IMR-90 (cell line): ENCODE data around the gene TMEM128. TPM values are rescaled to one million over a fixed set of nuclear protein-coding genes. Genes with fewer than 3 reads are reported as not detected.

Experiments
- ATAC-seq: fragments of 200-7000 bp; cut with Tn5 transposase; 2 replicates; pipeline ENCODE4 v1.9.1; 2020; ENCODE audit warnings: low read depth, mild to moderate bottlenecking, moderate library complexity
- BruUV-seq: library from RNA; stranded (reverse); fragments of 400-500 nt; replicated peaks from 2 replicates; lab custom pipeline; 2021; lab: Mats Ljungman, UMichigan
- CTCF ChIA-PET: fragments of 300-600 bp; formaldehyde crosslinking; extraction: SDS; loops from one replicate; lab custom pipeline; 2021; ENCODE audit warnings: antibody characterized with exemption; lab: Yijun Ruan, JAX
- POLR2A ChIA-PET: fragments of 300-600 bp; sonication (Branson Sonifier 250); formaldehyde crosslinking; loops from one replicate; lab custom pipeline; 2022; ENCODE audit warnings: antibody characterized with exemption; ENCODE audit not compliant: unreplicated experiment; lab: Charles Lee
- DNase-seq: peaks from one replicate; pipeline ENCODE4 v3.0.0; 2013
- H2AFZ ChIP-seq: replicated peaks from 2 replicates; pipeline ENCODE3; 2013; ENCODE audit warnings: low read length, mild to moderate bottlenecking; ENCODE audit not compliant: poor library complexity
- H2AK5ac ChIP-seq: 2 replicates; pipeline ENCODE4 v1.6.1; 2013; ENCODE audit warnings: low read depth, low read length, inconsistent platforms
- H2AK9ac ChIP-seq: replicated peaks from 2 replicates; pipeline ENCODE3; 2013; ENCODE audit warnings: mild to moderate bottlenecking, low read depth, low read length, moderate library complexity; ENCODE audit not compliant: poor library complexity
- H2BK120ac ChIP-seq: 2 replicates; pipeline ENCODE4 v1.6.1; 2013; ENCODE audit warnings: low read depth, low read length, inconsistent platforms
- H2BK15ac ChIP-seq: 3 replicates; pipeline ENCODE4 v1.6.1; 2013; ENCODE audit warnings: low read depth, low read length, inconsistent platforms
- H2BK20ac ChIP-seq: 2 replicates; pipeline ENCODE4 v1.6.1; 2013; ENCODE audit warnings: low read depth, mild to moderate bottlenecking, inconsistent platforms, low read length, moderate library complexity
- H2BK5ac ChIP-seq: 2 replicates; pipeline ENCODE4 v1.6.1; 2013; ENCODE audit warnings: mild to moderate bottlenecking, low read depth, low read length, inconsistent platforms; ENCODE audit not compliant: poor library complexity, severe bottlenecking
- H3K14ac ChIP-seq: replicated peaks from 2 replicates; pipeline ENCODE4 v1.6.1; 2013; ENCODE audit warnings: low read depth, low read length, inconsistent platforms
- H3K18ac ChIP-seq: 2 replicates; pipeline ENCODE4 v1.6.1; 2013; ENCODE audit warnings: low read depth, low read length, control low read depth
- H3K23ac ChIP-seq: 2 replicates; pipeline ENCODE4 v1.6.1; 2013; ENCODE audit warnings: low read depth, low read length, inconsistent platforms
- H3K27ac ChIP-seq: 2 replicates; pipeline ENCODE4 v1.5.1; 2013; ENCODE audit warnings: mild to moderate bottlenecking, control low read depth, low read length; ENCODE audit not compliant: insufficient read depth
- H3K27me3 ChIP-seq: 2 replicates; pipeline ENCODE4 v1.6.1; 2013; ENCODE audit warnings: low read length; ENCODE audit not compliant: control insufficient read depth, insufficient read depth
- H3K36me3 ChIP-seq: 2 replicates; pipeline ENCODE4 v1.6.1; 2013; ENCODE audit warnings: low read length, mixed read lengths; ENCODE audit not compliant: control insufficient read depth, insufficient read depth
- H3K4ac ChIP-seq: 2 replicates; pipeline ENCODE4 v1.6.1; 2013; ENCODE audit warnings: low read depth, low read length, inconsistent platforms
- H3K4me1 ChIP-seq: 2 replicates; pipeline ENCODE4 v1.6.1; 2013; ENCODE audit warnings: low read length, mixed read lengths; ENCODE audit not compliant: control insufficient read depth, insufficient read depth
- H3K4me2 ChIP-seq: 2 replicates; pipeline ENCODE4 v1.6.1; 2013; ENCODE audit warnings: low read depth, mild to moderate bottlenecking, control low read depth, low read length, moderate library complexity
- H3K4me3 ChIP-seq: 2 replicates; pipeline ENCODE4 v1.5.1; 2013; ENCODE audit warnings: low read depth, mild to moderate bottlenecking, control low read depth, low read length, moderate library complexity; ENCODE audit not compliant: insufficient read depth
- H3K56ac ChIP-seq: 2 replicates; pipeline ENCODE4 v1.6.1; 2013; ENCODE audit warnings: low read length, inconsistent platforms; ENCODE audit not compliant: insufficient read depth; ENCODE audit errors: extremely low read depth
- H3K79me1 ChIP-seq, 2 experiments: 2 replicates each; pipeline ENCODE4 v1.6.1; 2013; ENCODE audit warnings: low read length in 2 of 2, inconsistent platforms in 1 of 2, low read depth in 1 of 2
- H3K9ac ChIP-seq: 2 replicates; pipeline ENCODE4 v1.6.1; 2013; ENCODE audit warnings: low read depth, low read length, control low read depth
- H3K9me1 ChIP-seq: 2 replicates; pipeline ENCODE4 v1.6.1; 2013; ENCODE audit warnings: low read length, inconsistent platforms; ENCODE audit not compliant: insufficient read depth
- H3K9me3 ChIP-seq: 2 replicates; pipeline ENCODE4 v1.6.1; 2013; ENCODE audit warnings: low read length; ENCODE audit not compliant: control insufficient read depth, insufficient read depth
- H4K20me1 ChIP-seq: 2 replicates; pipeline ENCODE4 v1.6.1; 2013; ENCODE audit warnings: low read length, inconsistent platforms; ENCODE audit not compliant: insufficient read depth
- H4K5ac ChIP-seq: 2 replicates; pipeline ENCODE4 v1.6.1; 2013; ENCODE audit warnings: mild to moderate bottlenecking, low read depth, low read length, control low read depth
- H4K8ac ChIP-seq, 2 experiments: 2 replicates each; pipeline ENCODE4 v1.6.1; 2013; ENCODE audit warnings: low read depth in 2 of 2, low read length in 2 of 2, control low read depth in 1 of 2, inconsistent platforms in 1 of 2
- H4K91ac ChIP-seq: 2 replicates; pipeline ENCODE4 v1.6.1; 2013; ENCODE audit warnings: low read depth, low read length, inconsistent platforms; ENCODE audit not compliant: insufficient read depth
- BHLHE40 ChIP-seq: fragments of 150-350 bp; IDR thresholded peaks from 2 replicates; pipeline ENCODE4 v1.6.1; 2016; ENCODE audit warnings: mild to moderate bottlenecking, low read depth, low read length
- CEBPB ChIP-seq: IDR thresholded peaks from 2 replicates; pipeline ENCODE4 v1.6.1; 2012; ENCODE audit warnings: low read depth, low read length, improper control_type of control experiment
- CHD1 ChIP-seq: IDR thresholded peaks from 2 replicates; pipeline ENCODE4 v1.6.1; 2012; ENCODE audit warnings: low read depth, low read length, improper control_type of control experiment
- MAFK ChIP-seq: IDR thresholded peaks from 2 replicates; pipeline ENCODE4 v1.6.1; 2012; ENCODE audit warnings: low read depth, low read length, improper control_type of control experiment
- MAZ ChIP-seq: IDR thresholded peaks from 2 replicates; pipeline ENCODE4 v1.6.1; 2012; ENCODE audit warnings: low read depth, mild to moderate bottlenecking, low read length, improper control_type of control experiment, moderate library complexity, borderline replicate concordance
- MXI1 ChIP-seq: IDR thresholded peaks from 2 replicates; pipeline ENCODE4 v1.6.1; 2012; ENCODE audit warnings: low read depth, mild to moderate bottlenecking, low read length, moderate library complexity, borderline replicate concordance
- NFE2L2 ChIP-seq: fragments of 150-350 bp; IDR thresholded peaks from 2 replicates; pipeline ENCODE4 v1.6.1; 2016; ENCODE audit warnings: low read depth, mild to moderate bottlenecking, low read length
- POLR2A ChIP-seq: IDR thresholded peaks from 2 replicates; pipeline ENCODE4 v1.6.1; 2012; ENCODE audit warnings: mild to moderate bottlenecking, low read depth, low read length
- RAD21 ChIP-seq: IDR thresholded peaks from 2 replicates; pipeline ENCODE4 v1.6.1; 2012; ENCODE audit warnings: low read length, improper control_type of control experiment
- RCOR1 ChIP-seq: IDR thresholded peaks from 2 replicates; pipeline ENCODE4 v1.6.1; 2012; ENCODE audit warnings: mild to moderate bottlenecking, low read length, improper control_type of control experiment; ENCODE audit not compliant: insufficient replicate concordance
- RFX5 ChIP-seq: IDR thresholded peaks from 2 replicates; pipeline ENCODE4 v1.8.0; 2012; ENCODE audit warnings: low read depth, mild to moderate bottlenecking, low read length, moderate library complexity
- SMC3 ChIP-seq: fragments of 150-350 bp; IDR thresholded peaks from 2 replicates; pipeline ENCODE4 v1.6.1; 2016; ENCODE audit warnings: low read depth, mild to moderate bottlenecking, antibody characterized with exemption, low read length, moderate library complexity
- WGBS, 2 experiments: methylation state at CpG; one replicate each; pipeline versions ENCODE4 v1.1.5 to v1.1.7; 2013; ENCODE audit warnings: missing lambda C conversion rate in 2 of 2; ENCODE audit not compliant: insufficient read length in 1 of 2; ENCODE audit errors: extremely low coverage in 2 of 2; 5-methylcytosine and 5-hydroxymethylcytosine counted together
- dilution Hi-C: fragments of 300-500 bp; cut with HindIII; formaldehyde crosslinking; loops from one replicate; pipeline ENCODE4 v1.14.3; 2018; ENCODE audit warnings: low sequenced_read_pairs; ENCODE audit not compliant: unreplicated experiment
- in situ Hi-C: fragments of 300-500 bp; cut with MboI; formaldehyde crosslinking; loops from 3 replicates; pipeline ENCODE4 v1.14.3; 2019; ENCODE audit warnings: low sequenced_read_pairs, inconsistent platforms, mixed read lengths
- intact Hi-C: fragments of 100-400 bp; cut with micrococcal nuclease; formaldehyde crosslinking; loops from 2 replicates; pipeline ENCODE4 v1.10.0; 2022
- polyA plus RNA-seq, 3 experiments: library from polyadenylated mRNA; depleted of rRNA; stranded (reverse); fragments of >200 nt; gene quantifications; 2 replicates each; pipeline ENCODE4 v1.2.3, GENCODE V29; 2012; ENCODE audit warnings: low replicate concordance in 1 of 3
- total RNA-seq: library from RNA; depleted of rRNA; stranded (reverse); fragments of >200 nt; gene quantifications from 2 replicates; pipeline ENCODE4 v1.2.3, GENCODE V29; 2012
- TF ChIP-seq, protein P1 (sequence below): fragments of 150-350 bp; IDR thresholded peaks from 2 replicates; pipeline ENCODE4 v1.6.1; 2016; ENCODE audit warnings: low read depth, mild to moderate bottlenecking, low read length, moderate library complexity, borderline replicate concordance
- TF ChIP-seq, protein P2 (sequence below): fragments of 150-350 bp; IDR thresholded peaks from 2 replicates; pipeline ENCODE4 v1.6.1; 2017; ENCODE audit warnings: mild to moderate bottlenecking, antibody characterized with exemption, low read length, low read depth
- TF ChIP-seq, protein P3 (sequence below): conservative IDR thresholded peaks from 2 replicates; pipeline ENCODE4 v1.5.1; 2012; ENCODE audit warnings: mild to moderate bottlenecking, low read depth, low read length, improper control_type of control experiment

TMEM128 gene
- total and polyA plus RNA-seq, 2 of the 4 experiments (the other 2 are of a cell fraction), result 21.9 to 22.6 TPM

DNA sequence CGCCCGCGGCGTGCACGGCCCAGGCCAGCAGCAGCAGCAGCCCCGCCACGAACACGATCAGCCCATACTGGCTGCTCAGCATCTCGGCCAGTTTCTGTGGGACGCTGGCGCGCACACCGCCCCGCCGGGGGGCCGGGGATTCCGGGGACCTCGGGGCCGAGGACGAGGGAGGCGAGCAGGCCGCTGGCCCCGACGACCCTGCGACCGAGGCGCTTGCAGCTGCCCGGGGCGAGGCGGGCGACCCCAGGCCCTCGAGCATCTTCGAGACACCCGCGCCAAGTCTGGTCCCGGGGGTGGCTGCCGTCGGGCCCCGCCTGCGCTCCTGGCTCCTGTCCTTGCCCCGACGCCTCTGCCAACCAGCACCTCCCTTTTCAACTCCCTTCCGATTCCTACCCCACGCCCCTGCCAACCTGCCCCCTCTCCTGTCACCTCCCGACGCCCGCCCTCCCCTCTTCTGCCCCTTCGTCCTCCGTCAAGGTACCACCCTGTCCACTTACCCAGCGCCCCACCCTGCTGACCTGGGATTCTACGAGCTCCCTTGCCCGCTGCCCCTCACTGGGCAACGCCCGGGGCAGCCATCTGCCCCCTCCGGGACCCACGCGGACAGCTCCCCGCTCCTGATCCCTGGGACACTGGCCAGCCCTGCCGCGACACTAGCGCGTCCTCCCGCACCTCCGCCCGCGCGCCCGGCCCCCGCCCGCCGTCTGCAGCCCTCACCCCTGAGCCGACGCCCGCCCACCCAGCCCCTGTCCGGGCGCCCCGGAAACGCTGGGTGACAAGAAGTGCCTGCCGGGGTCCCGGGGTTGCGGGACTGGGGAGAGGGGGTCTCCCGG lies 21.2 kb downstream of the TMEM128 start, which contains the start of gene OTOP1:
TSS of gene OTOP1 (minus strand) at position 324 of the 833 bp plus-strand sequence. CDS start at position 259, 65 bp downstream.
- H3K27me3 ChIP-seq, result peaks cover 42% of the 10 kb centered on the region
- H3K4me1 ChIP-seq, result no peaks in the 10 kb centered on the region
- no peak within 1 kb of the TSS for H3K18ac ChIP-seq
- H4K5ac ChIP-seq, result no peak within 1 kb of the TSS
- H2BK20ac ChIP-seq, result no peak within 1 kb of the TSS
- H3K27ac ChIP-seq, result no peak within 1 kb of the TSS
- H3K23ac ChIP-seq, result no peak within 1 kb of the TSS
- no peak within 1 kb of the TSS for H3K4me3 ChIP-seq
- no peak within 1 kb of the TSS for H3K9ac ChIP-seq
- H2BK120ac ChIP-seq, result no peak within 1 kb of the TSS
- no peak within 1 kb of the TSS for H2BK15ac ChIP-seq
- H2AK9ac ChIP-seq, result no peak within 1 kb of the TSS
- no peaks in the 10 kb centered on the region for H3K79me1 ChIP-seq
- H4K8ac ChIP-seq, result no peak within 1 kb of the TSS
- no peak within 1 kb of the TSS for H3K4ac ChIP-seq
- H2AFZ ChIP-seq, result peak within 1 kb of the TSS; percentile 65
- ChIA-PET CTCF (no interaction called here), POLR2A (no interaction called here)
- no TSS peak for BruUV-seq
- no peaks in the 10 kb centered on the region for H4K20me1 ChIP-seq
- no peaks in the 10 kb centered on the region for H3K36me3 ChIP-seq
- H3K56ac ChIP-seq, result no peak within 1 kb of the TSS
- WGBS, 2 experiments, result 9% methylated on average over 20 of the region's 82 CpGs; no CpG with 5 or more reads in 1 of the 2 experiments
- no peak within 1 kb of the TSS for H2AK5ac ChIP-seq
- H3K9me3 ChIP-seq, result peaks cover 4% of the 10 kb centered on the region; the same call in 1 of the 2 replicates
- no peak within 1 kb of the TSS for H2BK5ac ChIP-seq
- intact Hi-C loops, result no loop called here
- no peak within 1 kb of the TSS for H4K91ac ChIP-seq
- H3K9me1 ChIP-seq, result no peaks in the 10 kb centered on the region
- no peak within 1 kb of the TSS for H3K4me2 ChIP-seq
- no peak for ATAC-seq
- H3K14ac ChIP-seq, result no peak within 1 kb of the TSS
- in situ Hi-C loops, result no loop called here
- dilution Hi-C loops, result no loop called here
- DNase-seq, result no peak
- TF ChIP-seq MAZ (no peak), RFX5 (no peak), MXI1 (no peak), RCOR1 (no peak), SMC3 (no peak), CHD1 (no peak), NFE2L2 (no peak), POLR2A (no peak), CEBPB (no peak), BHLHE40 (no peak), RAD21 (no peak), MAFK (no peak)
- TF ChIP-seq, protein P1, sequence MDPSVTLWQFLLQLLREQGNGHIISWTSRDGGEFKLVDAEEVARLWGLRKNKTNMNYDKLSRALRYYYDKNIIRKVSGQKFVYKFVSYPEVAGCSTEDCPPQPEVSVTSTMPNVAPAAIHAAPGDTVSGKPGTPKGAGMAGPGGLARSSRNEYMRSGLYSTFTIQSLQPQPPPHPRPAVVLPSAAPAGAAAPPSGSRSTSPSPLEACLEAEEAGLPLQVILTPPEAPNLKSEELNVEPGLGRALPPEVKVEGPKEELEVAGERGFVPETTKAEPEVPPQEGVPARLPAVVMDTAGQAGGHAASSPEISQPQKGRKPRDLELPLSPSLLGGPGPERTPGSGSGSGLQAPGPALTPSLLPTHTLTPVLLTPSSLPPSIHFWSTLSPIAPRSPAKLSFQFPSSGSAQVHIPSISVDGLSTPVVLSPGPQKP, result no peak
- TF ChIP-seq, protein P2, sequence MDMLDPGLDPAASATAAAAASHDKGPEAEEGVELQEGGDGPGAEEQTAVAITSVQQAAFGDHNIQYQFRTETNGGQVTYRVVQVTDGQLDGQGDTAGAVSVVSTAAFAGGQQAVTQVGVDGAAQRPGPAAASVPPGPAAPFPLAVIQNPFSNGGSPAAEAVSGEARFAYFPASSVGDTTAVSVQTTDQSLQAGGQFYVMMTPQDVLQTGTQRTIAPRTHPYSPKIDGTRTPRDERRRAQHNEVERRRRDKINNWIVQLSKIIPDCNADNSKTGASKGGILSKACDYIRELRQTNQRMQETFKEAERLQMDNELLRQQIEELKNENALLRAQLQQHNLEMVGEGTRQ, result no peak
- TF ChIP-seq, protein P3, sequence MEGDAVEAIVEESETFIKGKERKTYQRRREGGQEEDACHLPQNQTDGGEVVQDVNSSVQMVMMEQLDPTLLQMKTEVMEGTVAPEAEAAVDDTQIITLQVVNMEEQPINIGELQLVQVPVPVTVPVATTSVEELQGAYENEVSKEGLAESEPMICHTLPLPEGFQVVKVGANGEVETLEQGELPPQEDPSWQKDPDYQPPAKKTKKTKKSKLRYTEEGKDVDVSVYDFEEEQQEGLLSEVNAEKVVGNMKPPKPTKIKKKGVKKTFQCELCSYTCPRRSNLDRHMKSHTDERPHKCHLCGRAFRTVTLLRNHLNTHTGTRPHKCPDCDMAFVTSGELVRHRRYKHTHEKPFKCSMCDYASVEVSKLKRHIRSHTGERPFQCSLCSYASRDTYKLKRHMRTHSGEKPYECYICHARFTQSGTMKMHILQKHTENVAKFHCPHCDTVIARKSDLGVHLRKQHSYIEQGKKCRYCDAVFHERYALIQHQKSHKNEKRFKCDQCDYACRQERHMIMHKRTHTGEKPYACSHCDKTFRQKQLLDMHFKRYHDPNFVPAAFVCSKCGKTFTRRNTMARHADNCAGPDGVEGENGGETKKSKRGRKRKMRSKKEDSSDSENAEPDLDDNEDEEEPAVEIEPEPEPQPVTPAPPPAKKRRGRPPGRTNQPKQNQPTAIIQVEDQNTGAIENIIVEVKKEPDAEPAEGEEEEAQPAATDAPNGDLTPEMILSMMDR, result no peak
